Stimulated activated naive CD4-positive, alpha-beta T cell (primary cell): Measurements from ENCODE around the gene CHRNA4.

Experiments
- DNase-seq, 6 experiments: peaks; one replicate each; lab custom pipeline; 2025; lab: John Stamatoyannopoulos, UW

The CHRNA4 gene

DNA sequence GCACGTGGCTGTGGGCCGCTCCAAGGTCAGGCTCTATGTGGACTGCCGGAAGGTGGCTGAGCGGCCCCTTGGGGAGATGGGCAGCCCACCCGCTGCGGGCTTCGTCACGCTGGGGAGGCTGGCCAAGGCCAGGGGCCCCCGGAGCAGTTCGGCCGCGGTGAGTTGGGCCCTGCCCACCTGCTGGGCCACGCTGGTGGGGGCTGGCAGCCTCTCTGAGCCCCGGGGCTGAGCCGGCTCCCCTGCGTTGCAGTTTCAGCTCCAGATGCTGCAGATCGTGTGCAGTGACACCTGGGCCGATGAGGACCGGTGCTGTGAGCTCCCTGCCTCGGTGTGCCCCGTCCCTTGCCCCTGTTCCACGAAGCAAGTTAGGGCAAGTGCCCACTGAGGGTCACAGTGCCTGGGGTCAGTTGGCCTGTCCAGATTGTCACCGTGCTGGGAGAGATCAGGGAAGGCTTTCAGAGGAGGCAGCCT lies 41.1 kb downstream of the CHRNA4 start:
- no peak for DNase-seq

DNA sequence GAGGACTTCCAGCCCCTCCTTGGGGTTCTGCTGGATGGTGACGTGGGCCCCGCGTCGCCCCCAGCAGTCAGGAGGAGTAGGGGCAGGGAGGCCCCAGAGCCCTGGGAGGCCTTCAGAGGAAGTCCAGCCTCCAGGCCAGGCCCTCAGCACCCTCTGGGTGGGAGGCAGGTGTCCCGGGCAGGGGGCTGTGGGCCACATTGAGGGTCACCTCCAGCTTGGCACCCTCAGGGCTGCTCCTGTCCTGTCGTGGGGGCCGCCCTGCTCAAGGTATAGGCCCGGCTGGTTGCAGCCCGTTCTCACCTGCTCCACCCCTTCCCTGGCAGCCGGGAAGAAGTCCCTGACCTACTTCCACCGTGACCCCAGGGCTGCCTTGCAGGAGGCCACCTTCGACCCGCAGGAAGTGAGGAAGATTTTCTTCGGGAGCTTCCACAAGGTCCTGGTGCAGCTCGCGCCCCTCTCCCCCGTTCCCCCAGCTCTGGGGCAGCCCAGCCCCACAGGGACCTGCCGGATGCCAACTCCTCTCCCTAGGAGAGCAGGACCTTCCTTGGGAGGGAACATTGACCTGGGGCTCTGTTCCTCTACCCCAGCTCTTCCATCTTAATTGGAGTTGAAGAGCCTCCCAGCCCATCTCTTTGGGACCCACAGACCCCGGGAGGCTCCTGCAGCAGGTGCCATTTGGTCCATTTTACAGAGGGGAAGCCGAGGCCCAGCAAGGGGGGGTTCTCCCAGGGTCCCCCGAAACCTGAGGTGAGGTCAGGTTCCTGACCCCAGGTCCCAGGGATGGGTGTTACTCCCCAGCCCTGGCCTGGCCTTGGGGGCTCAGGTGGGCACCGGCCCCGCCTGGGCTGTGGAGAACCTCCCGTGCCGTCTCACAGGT lies 41.7 kb downstream of the CHRNA4 start:
- no peak for DNase-seq

DNA sequence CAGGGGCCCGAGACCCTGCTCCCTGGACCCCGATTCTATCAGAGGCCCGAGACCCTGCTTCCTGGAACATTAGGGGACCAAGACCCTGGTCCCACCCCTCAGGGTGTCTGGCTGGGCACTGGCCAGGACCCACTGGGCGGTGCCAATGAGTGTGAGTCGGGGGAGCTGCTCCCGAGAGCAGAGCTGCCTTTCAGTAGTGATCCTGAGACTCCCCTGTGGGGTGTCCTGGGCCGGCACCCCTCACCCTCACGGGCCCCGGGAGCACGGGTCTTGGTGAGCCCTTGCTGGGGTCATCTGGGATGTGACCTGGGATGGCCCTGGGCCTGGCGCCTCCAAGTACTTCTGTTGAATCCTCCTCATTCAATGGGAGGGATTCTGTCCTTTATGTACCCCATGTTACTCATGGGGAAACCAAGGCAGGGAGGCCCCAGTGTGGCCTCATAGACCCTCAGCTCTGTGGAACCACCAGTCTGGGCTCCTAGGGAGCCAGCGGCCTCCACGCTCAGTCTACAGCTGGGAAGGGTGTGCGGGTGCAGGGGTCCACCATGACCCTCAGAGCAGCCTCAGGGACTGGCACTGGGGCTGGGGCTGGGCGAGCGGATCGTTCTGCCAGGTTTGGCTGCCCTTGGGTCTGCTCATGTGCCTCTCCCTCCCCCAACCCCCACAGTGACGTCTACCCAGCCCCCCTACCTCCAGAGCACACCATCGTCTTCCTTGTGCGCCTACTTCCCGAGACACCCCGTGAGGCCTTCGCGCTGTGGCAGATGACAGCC lies 42.6 kb downstream of the CHRNA4 start:
- DNase-seq = no peak

DNA sequence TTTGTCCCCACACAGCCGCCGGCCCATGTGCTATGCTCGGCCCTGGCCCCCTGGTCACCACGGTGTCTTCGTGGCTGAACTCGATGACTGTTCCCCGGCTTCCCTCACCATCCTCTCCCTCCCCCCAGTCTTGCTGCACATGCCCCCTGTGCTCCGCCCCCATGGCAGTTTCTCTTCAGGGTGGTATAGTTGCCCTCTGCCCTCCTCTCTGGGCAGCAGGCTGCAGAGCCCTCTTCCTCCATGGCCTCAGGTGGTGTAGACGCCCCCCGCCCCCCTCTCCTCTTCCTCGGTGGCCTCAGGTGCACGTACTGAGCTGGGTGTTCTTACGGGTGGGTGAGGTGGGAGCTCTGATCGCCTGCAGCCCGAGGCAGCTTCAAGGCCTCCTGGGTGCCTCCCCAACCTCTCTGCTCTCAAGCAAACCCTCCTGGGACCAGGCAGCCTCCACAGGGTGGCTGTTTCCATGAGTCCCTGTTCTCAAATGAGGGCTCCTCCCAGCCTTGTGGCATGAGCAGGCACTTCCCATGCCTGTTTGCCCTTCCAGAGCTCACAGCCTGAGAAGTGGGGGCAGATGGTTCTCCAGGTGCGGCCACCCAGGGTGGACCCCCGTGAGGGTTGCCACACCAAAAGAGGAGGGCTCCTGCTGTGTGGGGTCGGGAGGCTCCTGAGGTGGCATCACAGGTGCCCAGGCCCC lies 43.4 kb downstream of the CHRNA4 start:
- no peak for DNase-seq

DNA sequence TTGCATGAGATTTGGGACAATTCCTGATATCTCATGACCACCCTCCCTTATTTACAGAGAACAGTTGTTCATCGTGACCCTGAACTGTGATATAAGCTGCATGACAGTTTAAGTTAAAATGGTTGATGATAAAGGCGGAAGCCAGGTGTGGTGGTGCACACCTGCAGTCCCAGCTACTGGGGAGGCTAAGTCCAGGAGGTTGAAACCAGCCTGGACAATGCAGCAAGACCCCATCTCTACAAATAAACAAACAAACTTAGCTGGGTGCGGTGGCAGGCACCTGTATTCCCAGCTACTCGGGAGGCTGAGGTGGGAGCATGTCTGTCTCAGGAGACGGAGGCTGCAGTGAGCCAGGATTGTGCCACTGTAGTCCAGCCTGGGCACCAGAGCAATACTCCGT lies 44.1 kb downstream of the CHRNA4 start:
- DNase-seq = no peak

DNA sequence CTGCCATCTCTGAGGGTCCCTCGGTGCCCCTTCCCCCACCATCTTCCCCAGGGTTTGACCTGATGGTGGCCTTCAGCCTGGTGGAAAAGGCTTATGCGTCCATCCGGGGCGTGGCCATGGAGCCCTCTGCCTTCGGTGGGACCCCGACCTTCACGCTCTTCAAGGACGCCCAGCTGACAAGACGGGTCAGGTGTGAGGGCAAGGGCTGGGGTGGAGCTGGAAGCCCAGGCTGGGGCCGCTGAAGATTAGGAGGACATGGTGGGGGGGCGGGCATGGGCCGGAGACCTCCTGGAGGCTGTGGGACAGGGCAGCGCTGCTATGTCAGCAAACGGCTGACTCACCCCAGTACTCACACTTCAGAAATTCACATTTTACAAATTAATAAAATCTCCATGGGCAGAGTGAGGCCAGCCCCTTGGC lies 44.6 kb downstream of the CHRNA4 start:
- no peak for DNase-seq

DNA sequence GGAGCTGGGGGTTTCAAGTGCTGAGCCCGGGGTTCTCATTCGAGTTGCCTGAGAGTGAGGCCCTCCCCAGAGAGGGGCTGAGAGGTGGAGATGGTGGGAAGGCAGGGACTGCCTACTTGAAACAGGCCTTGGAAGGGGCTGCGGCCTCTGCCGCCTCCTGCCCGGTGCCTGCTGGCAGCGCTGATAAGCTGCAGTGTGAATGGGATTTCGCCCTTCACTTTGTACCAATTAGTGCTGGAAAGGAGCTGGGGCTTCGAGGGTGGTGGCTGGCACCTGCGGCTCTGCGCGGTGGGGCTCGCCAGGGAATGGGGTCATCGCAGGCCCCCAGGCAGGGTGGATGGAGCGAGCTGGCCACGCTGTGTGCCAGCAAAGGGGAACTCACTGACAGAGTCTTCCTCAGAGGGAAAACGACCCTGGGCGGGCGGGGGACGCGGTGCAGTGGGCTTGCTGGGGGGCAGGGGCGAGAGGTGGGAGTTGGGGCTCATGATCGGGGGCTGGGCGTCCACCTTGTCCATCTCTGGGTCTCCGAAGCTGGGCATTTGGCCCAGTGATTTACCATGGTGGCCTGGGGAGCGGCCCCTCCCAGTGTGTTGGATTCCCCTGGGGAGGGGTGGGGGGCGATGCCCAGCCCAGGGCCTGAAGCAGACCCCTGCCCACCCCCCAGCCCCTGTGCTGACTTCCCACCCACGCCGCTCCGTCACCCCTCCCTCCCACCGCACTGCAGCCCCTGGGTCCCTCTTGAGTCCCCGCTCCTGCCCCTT lies 45.2 kb downstream of the CHRNA4 start:
- DNase-seq = no peak

DNA sequence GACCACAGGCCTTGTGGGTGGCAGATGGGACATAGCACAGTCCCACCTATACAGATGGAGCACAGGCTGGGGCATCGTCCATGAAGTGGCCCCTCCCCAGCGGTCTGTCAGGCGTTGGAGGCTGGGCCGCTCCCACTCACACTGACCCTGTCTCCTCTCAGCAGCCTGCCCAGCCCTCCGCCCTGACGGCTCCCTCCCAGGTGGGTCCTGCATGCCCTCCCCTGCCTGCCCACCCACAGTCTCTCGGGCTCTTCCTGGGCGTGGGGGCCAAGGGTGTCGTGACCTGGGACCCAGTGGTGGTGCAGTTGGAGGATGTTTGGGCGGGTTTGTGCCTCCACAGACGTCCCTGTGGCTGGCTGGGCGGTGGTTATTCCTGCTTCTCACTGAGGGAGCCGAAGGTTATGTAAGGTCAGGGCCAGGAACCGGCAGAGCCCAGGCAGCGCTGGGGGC lies 45.9 kb downstream of the CHRNA4 start:
- DNase-seq = no peak

DNA sequence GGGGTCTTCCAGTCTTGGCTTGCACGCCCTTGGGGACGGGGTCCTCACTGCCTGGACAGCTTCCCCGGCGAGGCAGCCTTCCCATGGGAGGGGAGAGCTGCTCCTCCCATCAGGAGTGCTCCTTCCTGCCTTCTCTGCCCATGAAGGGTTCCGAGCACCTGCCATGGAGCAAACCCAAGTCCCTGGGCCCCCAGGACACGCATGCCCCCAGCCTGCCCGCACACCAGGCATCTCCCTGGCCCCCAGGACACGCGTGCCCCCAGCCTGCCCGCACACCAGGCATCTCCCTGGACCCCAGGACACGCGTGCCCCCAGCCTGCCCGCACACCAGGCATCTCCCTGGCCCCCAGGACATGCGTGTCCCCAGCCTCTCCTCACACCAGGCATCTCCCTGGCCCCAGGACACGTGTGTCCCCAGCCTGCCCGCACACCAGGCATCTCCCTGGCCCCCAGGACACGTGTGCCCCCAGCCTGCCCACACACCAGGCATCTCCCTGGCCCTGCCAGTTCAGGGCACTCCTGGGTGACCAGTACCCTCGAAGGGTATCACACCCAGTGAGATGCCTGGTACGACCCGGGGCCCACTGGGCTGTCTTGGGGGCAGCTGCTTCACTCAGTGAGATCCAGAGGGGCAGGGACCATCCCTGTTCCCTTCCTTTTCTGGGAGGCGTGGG lies 46.4 kb downstream of the CHRNA4 start:
- no peak for DNase-seq

DNA sequence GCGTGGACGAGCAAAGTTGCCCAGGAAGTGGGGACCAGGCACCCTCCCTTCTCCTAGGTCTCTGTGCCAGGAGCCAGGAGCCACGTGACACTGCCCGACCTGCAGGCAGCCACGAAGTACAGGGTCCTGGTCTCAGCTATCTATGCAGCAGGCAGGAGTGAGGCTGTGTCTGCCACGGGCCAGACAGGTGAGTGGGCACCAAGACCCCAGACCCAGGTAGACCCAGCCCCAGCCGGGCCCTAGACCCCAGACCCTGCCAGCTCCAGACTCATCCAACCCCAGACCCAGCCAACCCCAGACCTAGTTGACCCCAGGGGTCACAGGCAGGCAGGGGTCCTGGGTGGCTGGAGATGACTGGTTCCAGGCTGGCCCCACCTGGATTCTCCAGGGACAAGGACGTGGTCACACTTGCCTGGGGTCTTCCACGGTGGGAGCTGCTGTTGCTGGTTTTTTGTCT lies 47.1 kb downstream of the CHRNA4 start:
- DNase-seq = no peak

DNA sequence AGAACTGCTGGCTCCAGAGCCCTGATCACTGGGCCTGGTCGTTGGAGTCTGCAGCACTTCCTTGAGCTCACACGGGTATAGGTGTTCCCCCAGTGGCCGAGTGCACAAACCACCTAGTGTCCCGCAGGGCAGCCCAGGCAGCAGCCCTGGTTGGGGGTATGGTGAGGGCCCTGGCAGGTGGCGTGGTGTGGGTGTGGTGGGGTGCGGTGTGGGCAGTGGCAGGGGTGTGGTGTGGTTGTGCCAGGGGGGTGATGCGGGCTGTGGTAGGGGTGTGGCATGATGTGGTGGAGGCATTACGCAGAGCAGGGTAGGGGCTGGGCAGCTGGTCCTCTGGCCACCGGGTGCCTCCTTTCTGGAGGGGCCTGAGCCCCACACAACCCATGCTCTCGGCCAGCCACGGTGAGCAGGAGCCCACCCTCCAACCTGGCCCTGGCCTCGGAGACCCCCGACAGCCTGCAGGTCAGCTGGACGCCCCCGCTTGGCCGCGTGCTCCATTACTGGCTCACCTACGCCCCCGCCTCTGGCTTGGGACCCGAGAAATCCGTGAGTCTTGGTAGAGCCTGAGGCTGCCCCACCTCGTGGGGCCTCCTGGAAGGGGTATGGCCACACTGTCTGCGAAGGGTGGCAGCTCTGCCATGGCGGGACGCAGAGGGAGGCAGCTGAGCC lies 47.7 kb downstream of the CHRNA4 start:
- no peak for DNase-seq

DNA sequence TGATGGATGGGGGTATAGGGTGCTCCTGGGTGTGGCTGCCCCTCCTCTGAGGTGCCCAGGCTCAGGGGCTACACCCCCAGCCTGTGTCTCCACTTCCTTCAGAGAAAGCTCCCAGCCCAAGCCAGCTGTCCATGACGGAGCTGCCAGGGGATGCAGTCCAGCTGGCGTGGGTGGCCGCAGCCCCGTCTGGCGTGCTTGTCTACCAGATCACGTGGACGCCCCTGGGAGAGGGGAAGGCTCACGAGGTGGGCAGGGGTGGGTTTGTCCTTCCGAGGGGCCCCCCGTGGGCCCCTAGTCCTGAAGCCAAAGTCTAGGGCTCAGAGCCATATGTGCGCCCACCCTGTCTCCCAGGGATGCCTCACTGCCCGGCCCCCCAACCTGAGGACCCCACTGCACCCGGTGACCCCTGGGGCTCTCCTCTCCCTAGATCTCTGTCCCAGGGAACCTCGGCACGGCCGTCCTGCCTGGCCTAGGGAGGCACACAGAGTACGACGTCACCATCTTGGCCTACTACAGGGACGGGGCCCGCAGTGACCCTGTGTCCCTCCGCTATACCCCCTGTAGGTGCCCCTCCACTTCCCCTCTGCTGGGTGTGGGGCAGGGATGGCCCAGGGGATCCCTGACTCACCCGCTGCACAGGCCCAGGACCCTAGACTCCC lies 48.3 kb downstream of the CHRNA4 start:
- DNase-seq = no peak

DNA sequence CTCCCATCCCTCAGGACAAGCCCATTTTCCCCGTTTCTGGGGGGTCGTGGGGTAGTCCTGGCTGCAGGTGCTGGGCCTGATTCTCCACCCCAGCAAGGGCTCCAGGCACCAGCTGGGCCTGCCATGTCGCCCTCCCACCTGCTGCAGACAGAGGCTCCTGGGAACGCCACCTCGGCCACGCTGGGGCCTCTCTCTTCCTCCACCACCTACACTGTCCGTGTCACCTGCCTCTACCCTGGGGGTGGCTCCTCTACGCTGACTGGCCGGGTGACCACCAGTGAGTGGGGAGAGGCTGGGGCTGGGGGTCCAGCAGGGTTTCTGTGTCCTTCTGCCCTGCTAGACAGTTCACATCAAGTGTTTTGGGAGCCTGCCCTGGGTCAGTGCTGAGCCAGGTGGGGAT lies 48.9 kb downstream of the CHRNA4 start:
- DNase-seq = no peak

DNA sequence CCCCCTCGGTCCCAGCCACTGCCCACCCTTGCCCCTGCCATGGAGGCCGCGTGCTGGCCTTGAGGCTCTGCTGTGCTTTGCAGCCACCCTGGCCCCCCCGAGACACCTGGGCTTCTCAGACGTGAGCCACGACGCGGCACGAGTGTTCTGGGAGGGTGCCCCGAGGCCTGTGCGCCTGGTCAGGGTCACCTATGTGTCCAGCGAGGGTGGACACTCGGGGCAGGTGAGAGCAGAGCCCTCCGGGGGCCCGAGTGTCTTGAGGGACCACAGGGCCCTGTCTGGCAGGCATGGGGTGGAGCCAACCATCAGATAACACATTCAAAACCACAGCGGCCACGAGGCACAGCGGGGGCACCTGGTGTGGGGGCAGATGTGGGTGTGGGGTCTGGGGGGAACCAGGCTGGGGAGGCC lies 49.3 kb downstream of the CHRNA4 start:
- DNase-seq = no peak

DNA sequence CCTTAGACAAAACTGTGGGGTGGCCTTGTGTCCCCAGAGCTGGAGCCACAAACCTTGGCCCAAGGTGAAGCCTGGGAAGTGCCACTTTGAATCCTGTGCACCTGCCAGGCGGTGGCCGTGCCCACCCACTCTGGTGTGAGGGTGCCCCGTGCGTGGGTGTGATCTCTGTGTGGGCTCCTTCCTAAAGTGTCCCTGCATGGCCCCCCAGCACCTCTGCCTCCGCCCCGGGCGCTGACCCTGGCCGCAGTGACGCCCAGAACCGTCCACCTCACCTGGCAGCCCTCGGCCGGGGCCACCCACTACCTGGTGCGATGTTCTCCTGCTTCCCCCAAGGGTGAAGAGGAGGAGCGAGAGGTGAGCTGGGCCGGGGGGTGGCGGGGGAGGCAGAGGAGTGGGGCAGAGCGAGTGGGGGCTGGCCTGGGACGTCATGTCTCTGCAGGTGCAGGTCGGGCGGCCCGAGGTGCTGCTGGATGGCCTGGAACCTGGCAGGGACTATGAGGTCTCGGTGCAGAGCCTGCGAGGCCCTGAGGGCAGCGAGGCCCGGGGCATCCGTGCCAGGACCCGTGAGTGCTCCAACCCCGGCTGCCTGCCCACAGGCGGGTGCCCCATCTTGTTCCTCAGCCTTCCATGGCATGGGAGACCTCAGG lies 49.8 kb downstream of the CHRNA4 start:
- no peak for DNase-seq

DNA sequence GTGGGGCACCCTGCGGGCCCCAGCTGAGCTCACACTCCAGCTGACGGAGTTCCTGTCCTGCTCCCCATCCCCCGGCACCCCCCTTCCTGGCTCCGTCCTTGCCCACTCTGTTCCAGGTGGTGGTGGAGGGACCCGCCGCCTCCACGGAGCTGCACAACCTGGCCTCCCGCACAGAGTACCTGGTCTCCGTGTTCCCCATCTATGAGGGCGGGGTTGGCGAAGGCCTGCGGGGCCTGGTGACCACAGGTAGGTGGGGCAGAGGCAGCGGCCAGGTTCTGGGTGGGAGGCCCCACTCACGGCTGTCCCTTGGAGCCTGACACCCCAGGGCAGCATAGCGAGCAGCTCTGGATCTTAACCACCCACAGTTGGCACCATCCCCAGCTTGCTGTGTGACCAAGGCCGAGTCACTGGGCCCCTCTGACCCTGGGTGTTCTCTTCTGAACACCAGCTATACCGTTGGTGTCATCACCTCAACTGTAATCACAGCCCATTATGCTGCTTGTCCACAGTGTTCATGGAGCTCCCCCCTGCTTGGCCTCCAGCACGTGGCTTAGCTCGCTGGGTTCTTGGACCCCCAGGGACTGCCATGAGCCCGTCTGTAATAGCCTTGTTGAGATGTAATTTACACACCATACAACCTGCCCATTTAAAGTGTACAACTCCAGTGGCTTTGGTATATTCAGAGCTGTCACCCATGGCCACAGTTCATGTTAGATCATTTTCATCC lies 50.7 kb downstream of the CHRNA4 start:
- DNase-seq = no peak

DNA sequence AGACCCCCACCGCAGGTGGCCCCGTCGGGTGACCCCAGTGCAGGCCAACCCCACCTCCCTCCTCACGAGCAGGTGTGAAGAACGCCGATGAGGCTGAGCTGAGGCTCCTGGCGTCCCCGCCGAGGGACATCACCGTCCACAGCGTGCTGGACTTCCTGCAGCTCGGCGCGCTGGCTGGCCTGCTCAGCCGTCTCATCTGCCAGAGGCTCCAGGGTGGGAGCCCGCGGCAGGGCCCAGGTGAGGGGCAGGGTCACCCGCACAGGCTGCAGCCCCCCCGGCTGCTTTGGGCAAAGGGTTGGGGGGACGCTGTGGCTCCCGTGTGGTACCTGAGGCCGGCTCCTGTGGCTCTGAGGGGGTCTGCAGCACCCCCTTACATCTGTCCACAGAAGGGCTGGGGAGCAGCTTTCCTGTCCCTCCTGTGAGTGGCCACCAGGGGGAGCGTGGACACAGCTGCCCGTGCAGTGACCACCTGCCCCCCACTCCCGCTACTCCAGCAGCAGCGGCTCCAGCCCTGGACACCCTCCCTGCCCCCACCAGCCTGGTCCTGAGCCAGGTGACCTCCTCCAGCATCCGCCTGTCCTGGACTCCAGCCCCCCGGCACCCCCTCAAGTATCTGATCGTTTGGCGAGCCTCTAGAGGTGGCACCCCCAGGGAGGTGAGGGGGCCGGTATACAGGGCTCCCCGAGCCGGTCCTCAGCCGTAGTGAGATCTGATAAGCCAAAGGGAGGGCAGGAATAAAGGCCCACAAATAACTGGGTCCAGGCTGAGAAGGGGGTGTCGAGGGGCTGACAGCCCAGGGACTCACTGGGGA lies 51.7 kb downstream of the CHRNA4 start:
- DNase-seq = peak in 3 of 6 experiments; percentile 8 to 44 (median 14)
